Right cardiac atrium (tissue), 5 donors: ENCODE data around the gene CD58. TPM values are rescaled to one million over a fixed set of nuclear protein-coding genes. Genes with fewer than 3 reads are reported as not detected.

ENCODE experiments used
- ATAC-seq, 2 donors: fragments of 200-7000 bp; cut with Tn5 transposase; one replicate each; pipeline versions ENCODE4 v1.8.0 to v1.9.1; 2020; ENCODE audit warnings: moderate library complexity in 2 of 2, mild to moderate bottlenecking in 1 of 2
- DNase-seq, 3 donors: peaks; one replicate each; pipeline ENCODE4 v3.0.0-alpha.2; 2020
- H3K27ac ChIP-seq: one replicate; pipeline ENCODE4 v1.5.1; 2013; ENCODE audit warnings: mild to moderate bottlenecking, low read length, control low read depth, moderate library complexity
- H3K27me3 ChIP-seq: one replicate; pipeline ENCODE4 v1.6.1; 2013; ENCODE audit not compliant: control insufficient read depth, insufficient read depth
- H3K4me1 ChIP-seq: one replicate; pipeline ENCODE4 v1.6.1; 2013; ENCODE audit warnings: low read length; ENCODE audit not compliant: control insufficient read depth, insufficient read depth
- H3K4me3 ChIP-seq: one replicate; pipeline ENCODE4 v1.5.1; 2013; ENCODE audit warnings: low read length, control low read depth
- H3K9me3 ChIP-seq: one replicate; pipeline ENCODE4 v1.6.1; 2013; ENCODE audit warnings: low read length; ENCODE audit not compliant: control insufficient read depth
- WGBS: extraction: QIAGEN DNeasy Blood & Tissue Kit; methylation state at CpG from one replicate; pipeline ENCODE4 v1.1.7; 2013; 5-methylcytosine and 5-hydroxymethylcytosine counted together
- intact Hi-C, 4 donors: fragments of 100-400 bp; cut with DNase I; formaldehyde crosslinking; loops; one replicate each; pipeline versions ENCODE4 v1.11.0 to v1.14.0; 2022 to 2023
- polyA plus RNA-seq: library from polyadenylated mRNA; stranded (reverse); fragments of 200-250 nt; gene quantifications from one replicate; pipeline ENCODE4 v1.2.3, GENCODE V29; 2013
- total RNA-seq, 4 donors: library from RNA; stranded (reverse); fragmentation: NEBNext Ultra II Directional; extraction: Animal tissue kit (Norgen Biotek cat#: 25700); gene quantifications; one replicate each; pipeline ENCODE4 v1.2.1, GENCODE V29; 2021
- donor health status: healthy with polysubstance abuse.
- donor health status: DM: no; HTN: yes; CAD: no.
- donor health status: DM: no; HTN: no; CAD: no.
- donor health status: DM: no; HTN: yes; CAD: no; lungs with severe emphysema.
- donor health status: DM: yes; HTN: yes; CAD: no.

The CD58 gene
- total and polyA plus RNA-seq, 5 donors, result 17.8 to 39.0 (median 21.8) TPM

- DNase-seq (no peak), ATAC-seq (no peak)
- Histone ChIP-seq H3K4me3 (no peak overlapping the region), H3K9me3 (no peaks in the 10 kb centered on the region), H3K4me1 (peaks cover 17% of the 10 kb centered on the region), H3K27me3 (no peaks in the 10 kb centered on the region), H3K27ac (peak overlapping the region; percentile 4)
- intact Hi-C loops, result no loop called here
- 84% methylated on average over 4 of the region's 4 CpGs for WGBS
Observed at GRCh38 chr1:116557323-116557878, 13.4 kb downstream of the CD58 start.

GRCh38 chr1:116556289-116557006 is 14.4 kb downstream of the CD58 start:
- Histone ChIP-seq H3K27me3 (no peaks in the 10 kb centered on the region), H3K4me1 (peaks cover 17% of the 10 kb centered on the region), H3K4me3 (no peak overlapping the region), H3K27ac (peak overlapping the region; percentile 77), H3K9me3 (no peaks in the 10 kb centered on the region)
- 66% methylated on average over 6 of the region's 6 CpGs for WGBS
- peak; percentile 78 to 90 (median 89) for DNase-seq
- peak; percentile 93 to 98 for ATAC-seq
- intact Hi-C loops, result no loop called here

GRCh38 chr1:116554924-116555323 is 15.9 kb downstream of the CD58 start:
- DNase-seq, result no peak
- H3K27ac ChIP-seq, result no peak overlapping the region
- no peak for ATAC-seq
- no peak overlapping the region for H3K4me3 ChIP-seq
- no peaks in the 10 kb centered on the region for H3K9me3 ChIP-seq
- intact Hi-C loops, result no loop called here
- H3K4me1 ChIP-seq, result peaks cover 17% of the 10 kb centered on the region
- WGBS, result 66% methylated on average over 2 of the region's 2 CpGs
- no peaks in the 10 kb centered on the region for H3K27me3 ChIP-seq

DNA sequence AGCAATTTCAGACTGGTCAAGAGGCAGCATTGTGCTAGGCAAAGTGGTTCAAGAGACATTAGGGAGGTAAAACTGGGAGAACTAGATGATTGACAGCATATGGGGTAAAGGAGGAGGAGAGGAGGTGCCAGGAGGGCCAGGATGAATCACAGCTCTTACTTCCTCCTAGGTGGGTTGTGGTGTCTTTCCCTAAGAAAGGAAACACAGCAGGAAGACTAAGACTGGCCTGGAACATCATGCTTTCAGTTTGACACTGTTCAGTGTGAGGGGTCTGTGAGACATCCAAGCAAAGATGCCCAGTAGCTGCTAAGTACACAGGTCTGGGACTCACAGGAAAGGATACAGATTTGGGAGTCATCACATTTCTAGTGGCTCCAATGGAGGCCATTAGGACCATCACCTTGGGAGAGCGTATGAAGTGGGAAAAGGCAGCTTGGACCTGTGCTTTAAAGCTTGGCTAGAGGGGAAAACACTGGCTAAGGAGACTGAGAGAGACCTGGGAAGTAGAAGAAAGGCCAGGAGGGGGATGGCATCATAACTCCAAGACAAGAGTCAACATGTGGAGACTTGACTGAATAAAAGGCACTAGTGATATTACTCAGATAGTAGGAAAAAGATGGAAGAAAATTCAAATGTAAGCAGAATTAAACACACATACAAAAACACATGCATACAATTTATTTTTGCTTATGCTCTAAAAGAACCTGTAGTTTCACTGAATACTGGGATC is 17.3 kb downstream of the CD58 start:
- H3K9me3 ChIP-seq, result no peaks in the 10 kb centered on the region
- H3K27ac ChIP-seq, result no peak overlapping the region
- no peak for DNase-seq
- peaks cover 12% of the 10 kb centered on the region for H3K4me1 ChIP-seq
- H3K27me3 ChIP-seq, result no peaks in the 10 kb centered on the region
- intact Hi-C loops, result no loop called here
- no peak overlapping the region for H3K4me3 ChIP-seq
- no peak for ATAC-seq
- 98% methylated on average over 1 of the region's 1 CpG for WGBS

DNA sequence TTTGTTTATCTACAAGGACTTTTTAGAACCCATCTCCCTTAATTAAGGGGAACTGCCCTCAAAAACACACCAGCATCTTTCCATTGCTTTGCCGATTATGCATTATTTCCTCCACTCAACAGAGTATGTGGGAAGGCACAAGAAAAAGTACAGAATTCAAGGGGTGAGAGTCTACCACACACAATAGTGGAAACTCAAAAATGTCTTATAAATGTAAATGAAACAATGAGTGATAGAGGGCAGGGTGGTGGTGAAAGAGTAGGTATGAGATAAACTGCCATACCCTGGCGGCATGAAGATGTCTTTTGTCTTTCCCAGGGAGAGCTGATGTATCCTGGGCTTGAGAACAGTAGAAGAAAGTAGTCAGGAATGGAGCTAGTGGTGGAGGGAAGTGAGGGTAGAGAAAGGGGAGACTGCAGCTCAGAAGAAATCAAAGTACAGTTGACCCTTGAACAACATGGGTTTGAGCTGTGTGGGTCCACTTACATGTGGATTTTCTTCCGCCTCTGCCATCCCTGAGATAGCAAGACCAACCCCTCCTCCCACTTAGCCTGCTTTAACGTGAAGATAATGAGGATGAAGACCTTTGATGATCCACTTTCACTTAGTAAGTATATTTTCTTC is 24.4 kb downstream of the CD58 start:
- Histone ChIP-seq H3K4me3 (no peak overlapping the region), H3K9me3 (no peaks in the 10 kb centered on the region), H3K27ac (no peak overlapping the region), H3K4me1 (no peaks in the 10 kb centered on the region), H3K27me3 (no peaks in the 10 kb centered on the region)
- ATAC-seq (no peak), DNase-seq (no peak)
- WGBS, result 87% methylated on average over 4 of the region's 4 CpGs
- intact Hi-C loops, result no loop called here

DNA sequence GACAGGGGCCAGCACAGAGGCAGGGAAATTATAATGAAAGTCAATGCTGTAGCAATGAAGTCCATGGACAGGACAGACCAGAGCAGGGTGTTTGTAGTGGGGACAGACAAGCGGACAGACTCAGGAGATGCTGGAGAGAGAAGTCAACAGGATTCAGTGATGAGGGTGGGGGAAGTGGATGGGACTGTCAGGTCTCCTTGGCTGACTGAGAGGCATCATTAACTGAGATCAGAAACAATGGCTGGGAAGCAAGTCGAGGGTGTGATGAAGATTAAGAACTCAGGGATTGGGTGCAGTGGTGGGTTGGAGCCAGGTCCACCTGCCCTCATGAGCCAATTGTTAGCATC is 25.5 kb downstream of the CD58 start:
- DNase-seq, result no peak
- no peak overlapping the region for H3K27ac ChIP-seq
- H3K9me3 ChIP-seq, result no peaks in the 10 kb centered on the region
- ATAC-seq, result no peak
- H3K4me1 ChIP-seq, result no peaks in the 10 kb centered on the region
- intact Hi-C loops, result no loop called here
- no peaks in the 10 kb centered on the region for H3K27me3 ChIP-seq
- no peak overlapping the region for H3K4me3 ChIP-seq
- WGBS, result 91% methylated on average over 2 of the region's 2 CpGs

GRCh38 chr1:116544588-116545358 is 26.1 kb downstream of the CD58 start:
- ATAC-seq (no peak), DNase-seq (no peak)
- H3K4me3 ChIP-seq, result no peak overlapping the region
- no peaks in the 10 kb centered on the region for H3K9me3 ChIP-seq
- no peaks in the 10 kb centered on the region for H3K4me1 ChIP-seq
- H3K27me3 ChIP-seq, result no peaks in the 10 kb centered on the region
- 92% methylated on average over 8 of the region's 8 CpGs for WGBS
- no peak overlapping the region for H3K27ac ChIP-seq
- intact Hi-C loops, result no loop called here

DNA sequence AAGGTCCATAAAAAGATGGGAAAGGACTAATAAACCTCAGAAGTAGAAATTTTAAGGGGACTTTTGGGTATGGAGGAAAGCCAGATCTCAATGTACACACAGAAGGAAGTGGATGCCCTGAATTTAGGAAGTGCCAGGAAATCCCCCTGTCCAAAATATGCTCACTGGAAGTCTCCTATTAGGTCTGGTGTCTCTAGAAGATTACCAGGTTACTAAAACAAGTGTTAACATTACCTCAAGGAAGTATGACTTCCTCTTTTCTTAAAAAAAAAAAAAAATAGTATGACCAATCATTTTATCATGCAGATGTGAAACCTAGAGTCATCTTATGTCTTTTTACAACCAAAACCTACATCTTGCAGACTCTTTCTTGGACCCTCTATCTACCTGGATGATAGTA is 30.7 kb downstream of the CD58 start:
- H3K27ac ChIP-seq, result no peak overlapping the region
- ATAC-seq (no peak), DNase-seq (no peak)
- no peaks in the 10 kb centered on the region for H3K27me3 ChIP-seq
- intact Hi-C loops, result no loop called here
- no peaks in the 10 kb centered on the region for H3K4me1 ChIP-seq
- no peaks in the 10 kb centered on the region for H3K9me3 ChIP-seq
- no peak overlapping the region for H3K4me3 ChIP-seq

DNA sequence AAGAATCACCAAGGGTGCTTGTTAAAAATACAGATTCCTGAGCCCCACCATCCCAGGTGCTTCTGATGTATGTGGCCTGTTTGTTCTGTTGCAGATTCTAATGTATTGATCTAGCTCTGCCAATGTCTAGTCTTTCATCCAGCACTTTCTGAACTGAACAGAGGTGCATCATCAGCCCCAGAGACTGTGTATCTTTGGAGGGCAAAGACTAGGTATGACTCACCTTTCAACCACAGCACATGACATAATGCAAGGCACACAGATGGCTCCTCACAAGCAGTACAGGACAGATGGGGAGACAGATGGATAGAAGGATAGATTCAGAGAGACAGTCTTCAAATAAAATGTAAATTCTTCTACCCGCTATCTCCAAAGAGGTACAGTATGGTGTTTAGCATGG is 32.3 kb downstream of the CD58 start:
- ATAC-seq (peak in 1 of 2 donors; percentile 36), DNase-seq (no peak)
- intact Hi-C loops, result no loop called here
- Histone ChIP-seq H3K4me1 (no peaks in the 10 kb centered on the region), H3K27ac (no peak overlapping the region), H3K9me3 (no peaks in the 10 kb centered on the region), H3K4me3 (no peak overlapping the region), H3K27me3 (no peaks in the 10 kb centered on the region)
- 97% methylated on average over 1 of the region's 1 CpG for WGBS

- H3K4me3 ChIP-seq, result no peak overlapping the region
- H3K4me1 ChIP-seq, result no peaks in the 10 kb centered on the region
- no peak for ATAC-seq
- 89% methylated on average over 1 of the region's 1 CpG for WGBS
- no peaks in the 10 kb centered on the region for H3K27me3 ChIP-seq
- no peaks in the 10 kb centered on the region for H3K9me3 ChIP-seq
- no peak for DNase-seq
- intact Hi-C loops, result no loop called here
- H3K27ac ChIP-seq, result no peak overlapping the region
Observed at GRCh38 chr1:116537898-116538297, 32.9 kb downstream of the CD58 start.
